HepG2 (cell line): ENCODE measurements around the gene CYP26A1. TPM values are rescaled to one million over a fixed set of nuclear protein-coding genes. Genes with fewer than 3 reads are reported as not detected.

Experiments
- ARID5B ChIP-seq: IDR thresholded peaks from 2 replicates; pipeline ENCODE4 v1.4.0; 2020; ENCODE audit warnings: mild to moderate bottlenecking, missing genetic modification reagents
- CEBPB ChIP-seq: IDR thresholded peaks from 2 replicates; pipeline ENCODE4 v1.6.1; 2011; ENCODE audit warnings: low read depth, low read length, improper control_type of control experiment, borderline replicate concordance
- KLF11 ChIP-seq: IDR thresholded peaks from 2 replicates; pipeline ENCODE4 v1.6.1; 2016; ENCODE audit warnings: missing compliant biosample characterization
- LBX2 ChIP-seq: sonication (generic); formaldehyde crosslinking; IDR thresholded peaks from 2 replicates; pipeline ENCODE4 v1.5.0; 2020; ENCODE audit warnings: missing genetic modification reagents, mild to moderate bottlenecking, borderline replicate concordance
- MYPOP ChIP-seq: sonication (generic); formaldehyde crosslinking; IDR thresholded peaks from 2 replicates; pipeline ENCODE4 v1.8.1; 2023; ENCODE audit warnings: mild to moderate bottlenecking, moderate library complexity, missing genetic modification reagents
- PREB ChIP-seq: sonication (generic); formaldehyde crosslinking; IDR thresholded peaks from 2 replicates; pipeline ENCODE4 v1.4.0; 2020; ENCODE audit warnings: missing genetic modification reagents
- RFX1 ChIP-seq: fragments of 450-650 bp; IDR thresholded peaks from 2 replicates; pipeline ENCODE4 v1.6.1; 2017
- TERF1 ChIP-seq: sonication (generic); formaldehyde crosslinking; IDR thresholded peaks from 2 replicates; pipeline ENCODE4 v1.8.0; 2022; ENCODE audit warnings: mild to moderate bottlenecking, missing genetic modification reagents, moderate library complexity
- ZBTB20 ChIP-seq: sonication (generic); formaldehyde crosslinking; IDR thresholded peaks from 2 replicates; pipeline ENCODE4 v1.8.1; 2023; ENCODE audit warnings: missing genetic modification reagents, low read depth, mild to moderate bottlenecking, borderline replicate concordance
- ZBTB42 ChIP-seq: sonication (generic); formaldehyde crosslinking; IDR thresholded peaks from 2 replicates; pipeline ENCODE4 v1.5.0; 2020; ENCODE audit warnings: mild to moderate bottlenecking, missing genetic modification reagents
- ZNF251 ChIP-seq: sonication (generic); formaldehyde crosslinking; IDR thresholded peaks from 2 replicates; pipeline ENCODE4 v1.9.0; 2021; ENCODE audit warnings: mild to moderate bottlenecking, missing genetic modification reagents
- ZNF296 ChIP-seq: sonication (generic); formaldehyde crosslinking; conservative IDR thresholded peaks from 2 replicates; pipeline ENCODE4 v1.5.0; 2020; ENCODE audit warnings: mild to moderate bottlenecking, missing genetic modification reagents
- ZNF354B ChIP-seq: sonication (generic); formaldehyde crosslinking; IDR thresholded peaks from 2 replicates; pipeline ENCODE4 v1.8.0; 2022; ENCODE audit warnings: mild to moderate bottlenecking, missing genetic modification reagents
- ZNF382 ChIP-seq: sonication (generic); formaldehyde crosslinking; IDR thresholded peaks from 2 replicates; pipeline ENCODE4 v1.5.0; 2020; ENCODE audit warnings: missing genetic modification reagents, mild to moderate bottlenecking, borderline replicate concordance
- ZNF556 ChIP-seq: sonication (generic); formaldehyde crosslinking; IDR thresholded peaks from 2 replicates; pipeline ENCODE4 v1.4.0; 2020; ENCODE audit warnings: mild to moderate bottlenecking, missing genetic modification reagents, borderline replicate concordance
- ZNF614 ChIP-seq: IDR thresholded peaks from 2 replicates; pipeline ENCODE4 v1.6.1; 2018; ENCODE audit warnings: missing biosample characterization, missing genetic modification reagents, inconsistent platforms, borderline replicate concordance
- ZNF687 ChIP-seq: sonication (generic); formaldehyde crosslinking; IDR thresholded peaks from 2 replicates; pipeline ENCODE4 v1.5.1; 2020; ENCODE audit warnings: mild to moderate bottlenecking, missing genetic modification reagents, moderate library complexity
- ZNF766 ChIP-seq: sonication (generic); formaldehyde crosslinking; IDR thresholded peaks from 2 replicates; pipeline ENCODE4 v1.5.0; 2020; ENCODE audit warnings: missing genetic modification reagents, borderline replicate concordance
- ZZZ3 ChIP-seq: sonication (generic); formaldehyde crosslinking; IDR thresholded peaks from 2 replicates; pipeline ENCODE4 v1.4.0; 2020; ENCODE audit warnings: missing genetic modification reagents, mild to moderate bottlenecking, borderline replicate concordance
- polyA plus RNA-seq, 8 experiments: library from polyadenylated mRNA; depleted of rRNA in 3 of 8; stranded (reverse) in 7 of 8; unstranded in 1 of 8; fragments of >200 nt; fragmentation: Illumina TruSeq in 4 of 8; extraction: Trizol in 4 of 8; gene quantifications; 2 replicates each; pipeline versions ENCODE4 v1.2.1 to v1.2.3, GENCODE V29; 2011 to 2016; ENCODE audit warnings: low read depth in 4 of 8, missing spikeins in 1 of 8, mixed read lengths in 1 of 8; ENCODE audit not compliant: insufficient read depth in 1 of 8
- total RNA-seq, 5 experiments: library from RNA; depleted of rRNA; stranded (reverse); fragments of >200 nt; fragmentation: Illumina TruSeq; extraction: Trizol; gene quantifications; 2 replicates each; pipeline ENCODE4 v1.2.3, GENCODE V29; 2016; ENCODE audit warnings: low read depth in 1 of 5

Gene CYP26A1
- total and polyA plus RNA-seq, 2 of the 13 experiments (the other 11 are each of a cell fraction or from before 2014, with no cell fraction given), result 0.15 TPM; not detected in 1

- TF ChIP-seq ZNF556 (CRISPR knock-in tag) (no peak), LBX2 (CRISPR knock-in tag) (no peak), ZNF614 (CRISPR knock-in tag) (no peak), ZNF354B (CRISPR knock-in tag) (no peak), ZBTB20 (CRISPR knock-in tag) (no peak), ZNF687 (CRISPR knock-in tag) (no peak), MYPOP (CRISPR knock-in tag) (no peak), ZNF766 (CRISPR knock-in tag) (no peak), ZBTB42 (CRISPR knock-in tag) (no peak), KLF11 (CRISPR knock-in tag) (no peak), CEBPB (peak; percentile 88), ARID5B (CRISPR knock-in tag) (peak; percentile 44; the same call in 1 of the 2 replicates), ZNF296 (CRISPR knock-in tag) (no peak), ZNF382 (no peak), RFX1 (no peak), ZNF251 (CRISPR knock-in tag) (no peak), TERF1 (CRISPR knock-in tag) (no peak), PREB (CRISPR knock-in tag) (no peak), ZZZ3 (CRISPR knock-in tag) (no peak)
These were observed 40.9 kb upstream of the CYP26A1 start (continued) for GRCh38 chr10:93032809-93033137.
